ENCODE measurements around the gene CORO2A.

DNA sequence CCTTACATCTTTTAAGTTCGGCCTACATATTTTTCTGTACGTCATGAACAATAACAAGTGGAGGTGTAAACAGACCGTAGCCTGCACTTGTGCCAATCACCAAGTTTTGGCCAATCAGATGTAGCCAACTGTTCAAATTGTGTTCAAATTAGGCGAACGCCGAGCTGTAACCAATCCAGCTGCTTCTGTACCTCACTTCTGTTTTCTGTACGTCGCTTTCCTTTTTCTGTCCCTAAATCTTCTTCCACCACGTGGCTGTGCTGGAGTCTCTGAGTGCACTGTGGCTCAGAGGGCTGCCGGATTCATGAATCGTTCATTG, 99.9 kb downstream of the CORO2A start:
- TF ChIP-seq CTCF (IDR thresholded peaks at IDR 0.05) (no peak), POLR2A (IDR thresholded peaks at IDR 0.05) (no peak), EP300 (IDR thresholded peaks at IDR 0.05) (no peak)
